Glutamatergic neuron (in vitro differentiated cells): ENCODE data around the gene RIPOR2. TPM values are rescaled to one million over a fixed set of nuclear protein-coding genes. Genes with fewer than 3 reads are reported as not detected.

Experiments used
- DNase-seq: peaks from one replicate; pipeline ENCODE4 v3.0.0; 2022
- H3K27ac Mint-ChIP-seq: one replicate; pipeline ENCODE4 v1.8.0; 2020; ENCODE audit warnings: mild to moderate bottlenecking, mixed read lengths, inconsistent platforms; ENCODE audit not compliant: unreplicated experiment
- H3K27me3 Mint-ChIP-seq: one replicate; pipeline ENCODE4 v1.8.0; 2020; ENCODE audit warnings: mild to moderate bottlenecking, moderate library complexity, mixed read lengths, inconsistent platforms; ENCODE audit not compliant: unreplicated experiment
- H3K36me3 Mint-ChIP-seq: one replicate; pipeline ENCODE4 v1.8.0; 2020; ENCODE audit warnings: mild to moderate bottlenecking, mixed read lengths, inconsistent platforms; ENCODE audit not compliant: unreplicated experiment
- H3K4me1 Mint-ChIP-seq: one replicate; pipeline ENCODE4 v1.8.0; 2020; ENCODE audit warnings: mild to moderate bottlenecking, low read depth, mixed read lengths, inconsistent platforms; ENCODE audit not compliant: unreplicated experiment
- H3K4me3 Mint-ChIP-seq: one replicate; pipeline ENCODE4 v1.8.0; 2020; ENCODE audit warnings: mild to moderate bottlenecking, mixed read lengths, inconsistent platforms; ENCODE audit not compliant: unreplicated experiment
- H3K9me3 Mint-ChIP-seq: one replicate; pipeline ENCODE4 v1.8.0; 2020; ENCODE audit warnings: mild to moderate bottlenecking, moderate library complexity, mixed read lengths, inconsistent platforms; ENCODE audit not compliant: unreplicated experiment
- CTCF ChIP-seq: fragments of 200-600 bp; sonication (generic); IDR thresholded peaks from one replicate; pipeline ENCODE4 v1.5.0; 2021; ENCODE audit not compliant: partially characterized antibody, unreplicated experiment
- total RNA-seq: library from RNA; stranded (reverse); fragmentation: NEBNext Ultra II Directional; extraction: Animal tissue kit (Norgen Biotek cat#: 25700); gene quantifications from one replicate; pipeline ENCODE4 v1.2.1, GENCODE V29; 2021; ENCODE audit not compliant: unreplicated experiment

RIPOR2 gene
- total RNA-seq, 1 donor from 2014 or later = 82.2 TPM

- DNase-seq = no peak
- H3K9me3 Mint-ChIP-seq = no peaks in the 10 kb centered on the region
- no peak overlapping the region for H3K27ac Mint-ChIP-seq
- TF ChIP-seq CTCF = no peak
- no peaks in the 10 kb centered on the region for H3K36me3 Mint-ChIP-seq
- H3K27me3 Mint-ChIP-seq = no peaks in the 10 kb centered on the region
- no peak overlapping the region for H3K4me3 Mint-ChIP-seq
- no peaks in the 10 kb centered on the region for H3K4me1 Mint-ChIP-seq
Observed at GRCh38 chr6:24832794-24833193, 103.0 kb downstream of the RIPOR2 start.

- TF ChIP-seq CTCF = no peak
- Mint-ChIP-seq H3K4me3 (no peak overlapping the region), H3K27me3 (no peaks in the 10 kb centered on the region), H3K4me1 (no peaks in the 10 kb centered on the region), H3K9me3 (no peaks in the 10 kb centered on the region), H3K27ac (no peak overlapping the region), H3K36me3 (no peaks in the 10 kb centered on the region)
- no peak for DNase-seq
Observed at GRCh38 chr6:24831771-24832716, 103.7 kb downstream of the RIPOR2 start.

GRCh38 chr6:24829657-24830056, 106.1 kb downstream of the RIPOR2 start:
- DNase-seq = no peak
- no peak for TF ChIP-seq CTCF
- H3K36me3 Mint-ChIP-seq = no peaks in the 10 kb centered on the region
- no peak overlapping the region for H3K4me3 Mint-ChIP-seq
- H3K9me3 Mint-ChIP-seq = no peaks in the 10 kb centered on the region
- H3K27me3 Mint-ChIP-seq = no peaks in the 10 kb centered on the region
- H3K4me1 Mint-ChIP-seq = no peaks in the 10 kb centered on the region
- no peak overlapping the region for H3K27ac Mint-ChIP-seq

- TF ChIP-seq CTCF = no peak
- H3K4me3 Mint-ChIP-seq = no peak overlapping the region
- H3K27me3 Mint-ChIP-seq = no peaks in the 10 kb centered on the region
- H3K4me1 Mint-ChIP-seq = no peaks in the 10 kb centered on the region
- DNase-seq = no peak
- H3K36me3 Mint-ChIP-seq = peaks cover 4% of the 10 kb centered on the region
- no peak overlapping the region for H3K27ac Mint-ChIP-seq
- no peaks in the 10 kb centered on the region for H3K9me3 Mint-ChIP-seq
Observed at GRCh38 chr6:24827970-24828369, 107.8 kb downstream of the RIPOR2 start.

GRCh38 chr6:24827162-24827561, 108.6 kb downstream of the RIPOR2 start:
- Mint-ChIP-seq H3K27ac (no peak overlapping the region), H3K36me3 (peaks cover 4% of the 10 kb centered on the region), H3K27me3 (no peaks in the 10 kb centered on the region), H3K4me1 (no peaks in the 10 kb centered on the region), H3K9me3 (no peaks in the 10 kb centered on the region), H3K4me3 (no peak overlapping the region)
- no peak for DNase-seq
- no peak for TF ChIP-seq CTCF
